ENCODE measurements around the gene GIT1.

The GIT1 gene

DNA sequence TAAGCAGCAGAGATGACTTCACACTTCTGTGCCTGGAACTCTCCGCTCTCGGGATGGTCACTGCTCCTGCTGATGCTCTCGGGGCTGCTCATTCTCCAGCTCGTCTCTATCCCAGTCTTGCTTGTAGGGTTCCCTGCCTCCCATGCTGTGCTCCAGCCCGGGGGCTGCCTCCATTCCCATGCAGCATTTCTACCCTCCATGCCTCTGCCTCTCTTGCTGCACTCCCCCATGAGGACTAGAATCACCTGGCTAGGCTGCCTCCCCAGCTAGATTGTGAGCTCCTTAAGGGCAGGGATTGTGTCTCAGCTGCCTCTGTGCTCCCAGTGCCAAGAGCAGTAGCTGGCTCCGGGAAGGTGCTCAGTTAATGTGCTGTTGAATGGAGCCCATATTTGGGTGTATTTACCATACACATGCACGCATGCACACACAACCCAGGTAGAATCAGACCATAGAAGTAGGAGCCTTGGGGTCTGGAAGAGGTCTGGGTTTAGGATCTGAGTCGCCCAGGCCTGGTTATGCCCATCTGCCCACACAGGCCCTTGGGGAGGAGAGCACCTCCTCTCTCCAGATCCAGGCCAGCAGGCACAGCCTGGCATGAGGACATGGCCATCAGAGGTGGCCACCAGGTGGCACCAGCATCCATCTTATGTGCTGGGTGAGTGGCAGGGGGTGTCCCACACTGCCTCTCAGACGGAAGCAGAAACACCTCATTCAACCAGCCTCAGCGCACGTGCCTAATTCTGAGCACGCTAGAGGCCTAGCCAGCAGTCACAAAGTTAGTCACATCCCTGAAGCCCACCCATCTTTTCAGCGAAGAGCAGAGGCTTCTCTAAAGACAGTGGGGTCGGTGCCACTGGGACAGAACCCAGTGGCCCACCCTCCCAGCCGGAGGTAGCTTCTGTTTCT, 9.3 kb downstream of the GIT1 start:
- in situ Hi-C loops (cut with MboI; ENCODE audit: low sequenced_read_pairs), result no loop called here

DNA sequence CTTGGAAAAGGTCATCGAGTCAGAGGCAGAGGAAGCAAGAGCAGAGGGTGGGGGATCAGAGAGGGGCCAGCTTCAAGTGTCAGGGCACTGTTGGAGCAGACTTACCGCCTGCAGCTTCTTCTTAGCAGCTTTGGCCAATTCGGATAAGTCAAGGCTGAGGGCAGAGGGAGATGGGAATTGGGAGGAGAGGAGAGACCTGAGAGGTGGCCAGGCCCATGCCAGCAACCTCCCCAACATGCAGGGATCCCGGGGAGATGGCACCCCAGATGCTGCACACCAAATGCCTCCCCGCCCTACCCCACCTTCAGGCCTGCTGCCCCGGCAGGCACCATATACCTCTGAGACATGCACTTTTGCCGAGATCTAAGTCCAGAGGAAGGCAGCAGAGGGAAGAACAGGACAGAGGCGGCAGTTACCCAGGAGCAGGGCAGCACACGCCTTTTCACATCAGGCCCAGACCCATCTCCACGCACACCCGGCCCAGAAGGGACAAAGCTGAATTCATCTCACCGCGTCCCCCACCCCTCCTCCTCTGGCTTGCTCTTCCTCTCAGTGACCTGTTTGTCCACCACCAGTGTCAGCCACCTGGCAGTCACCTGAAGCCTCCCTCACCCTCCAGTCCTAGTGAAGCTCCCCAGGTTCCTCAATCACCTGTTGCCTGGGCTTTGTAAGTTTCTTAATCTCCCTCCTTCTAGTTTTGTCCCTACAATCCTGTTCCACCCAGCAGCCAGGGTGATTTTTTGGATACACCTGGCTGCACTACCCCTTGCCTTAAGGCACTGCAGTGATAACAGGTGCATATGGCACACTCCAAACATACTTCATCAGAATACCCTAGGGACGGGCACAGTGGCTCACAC, 10.6 kb downstream of the GIT1 start:
- in situ Hi-C loops (cut with MboI; ENCODE audit: low sequenced_read_pairs), result no loop called here

DNA sequence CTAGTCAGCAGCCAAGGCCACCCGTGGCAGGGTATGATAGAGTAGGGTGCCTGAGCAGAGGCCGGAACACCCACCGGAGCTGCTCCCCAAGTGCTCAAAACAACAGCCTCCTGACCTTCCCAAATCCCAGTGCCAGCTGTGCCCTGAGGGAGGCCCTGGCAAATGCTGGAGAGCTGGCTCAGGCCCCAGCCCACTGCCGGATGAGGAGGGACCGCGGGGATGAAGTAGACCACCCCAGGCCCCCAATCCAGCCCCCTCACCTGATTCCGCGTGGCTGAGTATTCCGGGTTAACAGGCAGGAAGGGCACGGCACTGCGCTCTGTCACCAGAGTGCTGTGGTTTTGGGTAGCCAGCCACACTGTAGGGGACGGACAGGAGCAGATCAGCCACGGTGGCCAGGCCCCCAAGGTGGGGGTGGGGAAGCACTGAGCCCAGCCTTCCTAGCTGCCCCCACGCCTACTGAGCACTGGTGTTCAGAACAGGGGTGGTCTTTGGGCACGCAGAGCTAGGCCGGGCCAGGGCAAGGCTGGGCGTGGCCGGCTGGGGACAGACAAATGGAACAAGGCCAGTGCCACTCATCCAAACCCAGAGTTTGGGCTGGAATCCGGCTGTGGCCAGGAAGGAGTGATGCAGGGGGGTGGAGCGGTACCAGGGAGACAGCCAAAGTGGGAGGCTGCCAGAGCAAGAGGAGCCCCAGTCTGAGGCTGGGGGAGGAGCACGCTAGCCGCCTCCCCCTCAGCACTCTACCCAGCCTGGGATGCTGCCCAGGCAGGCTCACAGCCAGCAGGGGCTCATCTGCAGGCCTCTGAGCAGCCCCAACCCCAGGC, 11.8 kb downstream of the GIT1 start:
- in situ Hi-C loops (cut with MboI; ENCODE audit: low sequenced_read_pairs), result no loop called here

DNA sequence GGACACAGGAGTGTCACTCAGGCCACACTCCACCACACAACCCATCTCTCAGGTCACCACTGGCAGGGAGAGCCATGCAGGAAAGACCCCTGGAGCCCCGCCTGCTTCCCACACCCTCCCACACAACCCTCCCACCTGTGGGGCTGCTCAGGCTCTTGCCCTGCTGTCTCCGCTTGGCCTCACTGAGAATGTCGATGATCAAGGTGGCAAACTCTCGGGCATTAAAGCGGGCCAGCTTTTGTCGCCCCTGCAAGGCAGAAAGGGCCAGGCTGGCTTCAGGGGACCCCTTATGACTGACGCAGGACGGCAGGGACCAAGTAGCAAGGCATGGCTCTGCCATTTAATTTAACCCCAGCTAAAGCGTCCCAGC, 12.5 kb downstream of the GIT1 start:
- in situ Hi-C loops (cut with MboI; ENCODE audit: low sequenced_read_pairs), result no loop called here

DNA sequence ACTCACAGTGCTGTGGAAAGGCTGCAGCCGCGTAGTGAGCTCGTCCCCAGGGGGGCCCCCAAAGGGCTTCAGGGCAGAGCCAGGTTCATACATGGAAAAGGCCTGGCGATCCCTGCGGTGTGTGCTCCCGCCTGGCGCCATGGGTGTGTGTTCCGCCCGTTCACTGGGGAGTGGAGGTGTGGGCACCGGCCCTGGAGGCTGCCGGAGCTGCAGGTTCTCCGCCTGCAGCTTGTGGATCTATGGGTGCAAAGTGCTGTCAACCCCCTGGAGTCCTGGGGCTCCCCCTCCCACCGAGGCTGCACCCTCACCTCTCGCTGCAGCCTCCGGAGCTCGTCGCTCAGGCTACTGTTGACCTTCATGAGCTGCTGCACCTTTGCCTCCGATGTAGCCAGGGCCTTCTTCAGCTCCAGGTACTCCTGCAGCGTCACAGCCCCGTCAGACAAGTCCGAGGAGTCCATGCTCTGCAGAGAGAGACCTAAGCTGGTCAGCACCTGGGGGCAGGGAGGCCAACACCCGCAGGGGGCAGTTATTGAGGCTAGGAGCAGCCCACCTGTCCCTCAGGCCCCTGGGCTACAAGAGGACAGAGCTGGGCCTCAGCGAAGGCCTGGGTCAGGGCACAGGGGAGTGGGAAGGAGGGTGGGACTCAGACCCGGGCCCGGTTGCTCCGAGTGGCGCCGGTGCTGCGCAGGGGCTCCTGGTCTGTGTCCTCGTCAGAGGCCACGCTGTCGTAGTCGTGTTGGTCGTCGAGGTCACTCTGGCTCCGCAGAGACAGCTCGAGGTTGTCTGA, 13.0 kb downstream of the GIT1 start:
- in situ Hi-C loops (cut with MboI; ENCODE audit: low sequenced_read_pairs), result no loop called here

DNA sequence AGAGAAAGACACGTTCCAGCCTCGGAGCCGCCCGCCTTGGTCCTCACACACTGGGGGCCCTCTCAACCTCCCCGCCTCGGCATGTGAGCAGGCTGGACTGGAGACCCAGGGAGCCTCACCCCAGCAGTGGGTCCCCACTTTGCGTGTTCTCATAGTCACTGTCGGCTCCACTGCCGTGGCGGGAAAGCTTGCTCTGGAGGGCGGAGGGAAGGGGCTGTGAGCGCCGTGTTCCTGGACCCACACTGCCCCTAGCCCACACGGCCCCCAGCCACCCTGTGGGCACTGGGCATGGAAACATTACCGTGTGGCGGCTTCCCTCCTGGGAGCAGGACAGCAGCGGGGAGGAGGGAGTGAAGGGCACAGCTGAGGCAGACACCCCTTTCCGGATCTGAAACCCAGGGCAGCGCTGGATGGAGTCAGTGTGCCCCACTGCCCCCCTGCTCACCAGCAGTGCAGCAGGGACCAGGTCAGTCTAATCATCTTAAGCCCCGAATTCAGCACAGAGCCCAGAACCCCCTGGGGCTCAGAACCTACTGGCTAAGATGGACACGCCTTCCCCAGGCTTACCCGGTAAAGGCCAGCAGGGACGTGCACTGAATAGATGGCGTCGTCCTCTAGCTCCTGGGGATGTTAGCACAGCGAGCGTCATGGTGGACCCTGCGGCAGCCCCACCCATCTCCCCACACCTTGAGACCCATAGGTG, 13.8 kb downstream of the GIT1 start:
- in situ Hi-C loops (cut with MboI; ENCODE audit: low sequenced_read_pairs), result no loop called here

DNA sequence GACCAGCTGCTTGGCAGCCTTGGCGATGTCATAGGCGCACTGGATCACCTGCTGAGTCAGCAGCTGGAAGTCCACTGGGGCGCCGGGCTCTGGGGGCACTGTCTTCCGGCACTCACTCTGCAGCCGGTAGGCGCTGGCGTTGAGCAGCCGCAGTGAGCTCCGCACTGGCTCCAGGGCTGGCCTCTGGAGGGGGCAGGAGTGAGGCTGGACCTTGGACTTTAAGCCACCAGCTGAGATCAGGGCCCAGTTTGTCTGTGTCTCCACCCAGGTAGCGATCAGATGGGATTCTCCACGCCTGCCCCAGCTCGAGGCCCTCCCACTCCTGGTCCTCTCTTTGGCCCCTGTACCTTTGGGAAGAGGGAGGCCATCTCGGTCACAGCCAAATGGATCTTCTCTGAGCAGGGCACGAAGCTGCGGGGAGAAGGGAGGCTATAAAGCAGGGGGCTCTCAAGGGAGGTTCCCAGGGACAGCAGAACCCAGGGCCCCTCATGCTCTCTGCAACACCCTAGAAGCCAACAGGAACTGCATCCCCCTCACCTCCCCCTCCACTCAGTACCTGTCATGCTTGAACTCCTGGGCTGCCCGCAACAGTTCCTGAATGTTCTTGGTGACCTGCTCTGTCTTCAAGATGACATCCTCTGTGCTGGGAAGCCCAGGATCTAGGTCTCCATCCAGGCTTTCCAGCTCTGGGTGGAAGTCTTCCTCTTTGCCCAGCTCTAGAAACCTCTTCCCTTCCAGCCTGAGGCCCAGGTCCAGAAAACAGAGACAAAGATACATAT, 14.5 kb downstream of the GIT1 start:
- in situ Hi-C loops (cut with MboI; ENCODE audit: low sequenced_read_pairs), result no loop called here

DNA sequence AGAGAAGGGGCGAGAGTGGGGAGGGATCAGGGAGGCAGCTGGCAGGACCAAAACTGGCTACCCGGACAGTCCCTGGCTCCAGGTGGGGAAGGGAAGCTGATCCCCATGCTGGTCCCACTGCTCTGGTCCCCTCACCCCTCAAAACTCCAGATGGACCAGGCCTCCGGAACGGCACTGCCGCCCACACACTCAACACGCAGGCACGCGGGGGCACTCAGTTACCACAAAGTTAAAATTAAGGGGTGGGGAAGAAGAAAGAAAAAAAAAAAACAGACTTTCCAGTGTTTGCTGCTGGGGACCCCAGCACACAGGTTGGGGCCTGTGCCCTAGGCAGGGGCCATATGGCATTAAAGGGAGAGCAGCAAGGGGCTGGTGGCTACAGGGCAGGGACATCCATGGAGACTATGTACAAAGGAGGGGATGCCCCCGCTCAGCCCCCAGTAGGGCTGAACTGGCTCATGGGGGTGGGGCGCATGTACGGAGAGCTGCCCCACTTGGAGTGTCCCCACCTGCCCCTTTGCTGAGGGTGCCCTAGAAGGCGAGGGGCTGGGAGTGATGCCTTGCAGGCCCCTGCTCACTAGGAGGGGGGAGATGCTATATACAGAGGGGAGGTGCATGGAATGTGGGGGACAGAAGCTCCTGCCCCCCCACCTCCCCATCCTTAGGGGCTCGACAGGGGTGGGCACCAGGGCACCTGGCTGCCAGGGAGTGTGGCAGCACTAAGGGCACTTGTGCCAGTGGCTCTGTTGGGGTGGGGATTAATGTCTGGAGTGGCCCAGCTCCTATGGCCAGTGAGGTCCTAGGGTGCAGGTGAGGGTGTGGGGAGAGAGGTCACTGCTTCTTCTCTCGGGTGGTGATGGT, 15.3 kb downstream of the GIT1 start:
- in situ Hi-C loops (cut with MboI; ENCODE audit: low sequenced_read_pairs), result no loop called here

DNA sequence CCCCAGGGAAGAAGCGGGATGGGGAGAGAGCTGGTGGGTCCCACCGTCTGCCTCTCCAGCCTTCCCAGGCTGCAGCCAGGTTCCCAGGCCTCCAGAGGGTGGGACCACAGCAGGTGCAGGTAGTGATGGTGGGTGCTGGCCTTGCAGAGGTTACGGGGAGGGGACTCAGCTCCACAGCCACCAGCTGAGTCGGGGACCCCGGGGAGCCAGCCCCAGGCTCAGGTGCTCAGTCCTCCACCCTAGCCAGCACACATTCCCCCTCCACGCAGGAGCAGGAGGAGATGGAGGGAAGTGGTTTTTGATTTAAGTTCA, 15.9 kb downstream of the GIT1 start:
- in situ Hi-C loops (cut with MboI; ENCODE audit: low sequenced_read_pairs), result no loop called here

DNA sequence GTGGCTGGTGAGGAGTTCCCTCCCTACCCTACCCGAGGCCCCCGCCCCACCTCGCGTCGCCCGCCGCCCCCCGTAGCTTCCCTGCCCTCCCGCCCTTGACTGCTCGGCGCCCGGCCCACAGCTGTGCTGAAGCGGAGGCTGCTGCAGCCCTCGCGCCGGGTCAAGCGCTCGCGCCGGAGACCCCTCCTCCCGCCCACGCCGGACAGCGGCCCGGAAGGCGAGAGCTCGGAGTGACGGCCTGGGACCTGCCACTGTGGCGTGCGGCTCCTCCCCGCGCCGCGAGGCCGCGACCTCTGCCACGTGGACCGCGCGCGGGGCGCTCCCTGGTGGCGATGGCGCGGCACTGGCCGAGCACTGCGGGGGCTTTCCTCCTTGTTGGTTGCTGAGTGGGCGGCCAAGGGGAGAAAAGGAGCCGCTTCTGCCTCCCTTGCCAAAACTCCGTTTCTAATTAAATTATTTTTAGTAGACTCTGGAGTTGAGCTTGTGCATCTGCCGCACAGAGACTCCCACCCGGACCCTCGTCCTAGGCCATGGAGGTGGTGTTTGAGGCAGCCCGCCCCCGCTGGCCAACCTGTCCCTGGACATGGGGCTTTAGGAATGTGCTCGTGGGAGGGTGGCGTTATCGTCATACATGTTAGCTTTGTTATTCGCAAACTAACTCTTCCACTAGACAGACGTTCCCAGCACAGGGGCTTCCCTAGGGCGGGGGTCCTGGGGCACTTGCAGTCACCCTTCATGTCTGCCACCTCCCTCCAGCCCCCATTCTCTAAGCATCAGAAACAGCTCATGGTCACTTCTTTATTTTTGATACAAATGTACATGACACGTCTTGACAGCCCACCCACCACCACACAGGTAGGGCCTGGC, 16.5 kb downstream of the GIT1 start:
- in situ Hi-C loops (cut with MboI; ENCODE audit: low sequenced_read_pairs), result no loop called here

DNA sequence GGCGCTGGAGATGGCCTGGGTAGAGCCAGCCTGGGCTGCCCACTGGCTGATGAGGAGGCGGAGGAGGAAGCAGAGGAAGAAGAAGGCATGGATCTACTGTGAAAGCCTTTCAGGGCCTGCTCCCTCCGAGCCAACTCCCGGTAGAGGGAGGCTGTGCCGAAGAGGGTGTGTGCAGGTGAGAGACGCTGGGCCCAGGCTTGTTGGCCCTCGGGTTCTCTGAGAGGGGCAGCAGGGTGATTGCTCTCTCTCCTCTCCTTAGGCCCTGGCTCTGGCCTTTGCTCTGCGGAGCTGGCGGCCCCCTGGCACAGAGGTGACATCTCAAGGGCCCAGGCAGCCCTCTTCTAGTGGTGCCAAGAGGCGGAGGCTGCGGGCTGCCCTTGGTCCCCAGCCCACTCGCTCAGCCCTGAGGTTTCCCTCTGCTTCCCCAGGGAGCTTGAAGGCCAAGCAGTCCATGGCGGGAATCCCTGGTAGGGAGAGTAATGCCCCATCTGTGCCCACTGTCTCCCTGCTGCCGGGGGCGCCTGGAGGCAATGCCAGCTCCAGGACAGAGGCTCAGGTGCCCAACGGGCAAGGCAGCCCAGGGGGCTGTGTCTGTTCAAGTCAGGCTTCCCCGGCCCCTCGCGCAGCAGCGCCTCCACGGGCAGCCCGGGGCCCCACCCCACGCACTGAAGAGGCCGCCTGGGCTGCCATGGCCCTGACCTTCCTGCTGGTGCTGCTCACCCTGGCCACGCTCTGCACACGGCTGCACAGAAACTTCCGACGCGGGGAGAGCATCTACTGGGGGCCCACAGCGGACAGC, 17.4 kb downstream of the GIT1 start:
- in situ Hi-C loops (cut with MboI; ENCODE audit: low sequenced_read_pairs), result no loop called here

DNA sequence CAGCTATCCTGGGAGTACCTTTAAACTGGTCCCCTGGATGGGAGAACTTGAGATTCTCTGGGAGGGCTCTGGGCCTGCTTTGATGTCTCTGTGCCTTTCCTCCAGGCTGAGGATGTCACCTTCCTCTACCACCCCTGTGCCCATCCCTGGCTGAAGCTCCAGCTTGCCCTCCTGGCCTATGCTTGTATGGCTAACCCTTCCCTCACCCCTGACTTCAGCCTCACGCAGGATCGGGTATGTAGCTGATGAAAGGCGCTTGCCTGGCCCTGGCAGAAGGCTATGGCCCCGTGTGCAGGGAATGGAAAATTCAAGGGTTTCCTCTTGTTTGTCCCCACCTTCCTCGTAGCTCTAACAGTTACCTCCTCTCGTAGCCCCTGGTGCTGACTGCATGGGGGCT, 18.0 kb downstream of the GIT1 start:
- in situ Hi-C loops (cut with MboI; ENCODE audit: low sequenced_read_pairs), result no loop called here

DNA sequence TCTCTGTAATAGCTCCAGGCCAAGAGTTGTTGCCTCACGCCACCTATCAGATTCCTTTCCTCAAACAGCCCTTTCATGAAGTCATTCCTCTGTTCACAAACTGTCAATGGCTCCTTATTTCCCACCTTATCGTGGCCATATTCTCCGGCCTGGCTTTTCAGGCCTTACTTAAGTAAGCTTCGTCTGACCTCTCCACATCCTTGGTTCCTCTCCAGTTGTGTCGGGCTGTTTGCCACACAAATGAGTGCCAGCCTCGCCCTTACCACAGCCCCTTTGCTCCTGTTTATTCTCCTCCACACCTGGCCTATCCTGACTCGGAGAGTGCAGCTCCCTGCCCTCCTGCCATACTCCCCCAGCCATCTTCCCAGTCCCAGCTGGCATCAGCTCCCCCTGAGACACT, 18.9 kb downstream of the GIT1 start:
- in situ Hi-C loops (cut with MboI; ENCODE audit: low sequenced_read_pairs), result no loop called here

DNA sequence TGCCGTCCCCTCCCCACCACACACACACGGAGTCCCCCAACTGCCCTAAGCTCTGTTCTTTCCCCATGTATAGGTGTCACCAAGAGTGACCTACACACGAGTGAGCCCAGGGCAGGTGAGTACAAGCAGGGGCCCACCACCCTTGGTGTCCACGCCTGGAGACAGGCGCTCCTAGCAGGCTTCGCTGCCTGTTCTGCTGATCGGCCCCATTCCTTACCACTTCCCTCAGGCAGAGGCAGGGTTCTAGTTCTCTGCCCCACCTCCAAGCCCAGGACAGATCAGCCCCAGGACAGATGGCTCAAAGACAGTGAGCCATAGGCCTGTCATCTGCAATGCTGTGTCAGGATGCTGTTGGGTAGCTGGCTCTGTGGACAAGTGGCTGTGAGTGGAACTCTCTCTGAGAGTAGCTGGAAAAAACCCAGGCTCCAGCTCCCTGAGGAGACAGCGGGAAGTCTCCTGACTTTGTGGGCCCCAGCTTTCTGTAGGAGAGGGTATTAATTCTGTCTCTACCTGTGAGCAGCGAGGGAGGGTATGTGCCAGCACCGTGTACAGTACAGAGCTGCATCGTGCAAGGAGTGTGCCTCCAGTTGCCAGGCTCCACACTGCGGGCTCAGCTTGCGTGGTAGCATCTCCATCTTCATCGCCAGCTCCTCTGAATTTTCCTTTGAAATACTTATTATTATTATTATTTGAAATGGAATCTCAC, 20.1 kb downstream of the GIT1 start:
- in situ Hi-C loops (cut with MboI; ENCODE audit: low sequenced_read_pairs), result no loop called here

DNA sequence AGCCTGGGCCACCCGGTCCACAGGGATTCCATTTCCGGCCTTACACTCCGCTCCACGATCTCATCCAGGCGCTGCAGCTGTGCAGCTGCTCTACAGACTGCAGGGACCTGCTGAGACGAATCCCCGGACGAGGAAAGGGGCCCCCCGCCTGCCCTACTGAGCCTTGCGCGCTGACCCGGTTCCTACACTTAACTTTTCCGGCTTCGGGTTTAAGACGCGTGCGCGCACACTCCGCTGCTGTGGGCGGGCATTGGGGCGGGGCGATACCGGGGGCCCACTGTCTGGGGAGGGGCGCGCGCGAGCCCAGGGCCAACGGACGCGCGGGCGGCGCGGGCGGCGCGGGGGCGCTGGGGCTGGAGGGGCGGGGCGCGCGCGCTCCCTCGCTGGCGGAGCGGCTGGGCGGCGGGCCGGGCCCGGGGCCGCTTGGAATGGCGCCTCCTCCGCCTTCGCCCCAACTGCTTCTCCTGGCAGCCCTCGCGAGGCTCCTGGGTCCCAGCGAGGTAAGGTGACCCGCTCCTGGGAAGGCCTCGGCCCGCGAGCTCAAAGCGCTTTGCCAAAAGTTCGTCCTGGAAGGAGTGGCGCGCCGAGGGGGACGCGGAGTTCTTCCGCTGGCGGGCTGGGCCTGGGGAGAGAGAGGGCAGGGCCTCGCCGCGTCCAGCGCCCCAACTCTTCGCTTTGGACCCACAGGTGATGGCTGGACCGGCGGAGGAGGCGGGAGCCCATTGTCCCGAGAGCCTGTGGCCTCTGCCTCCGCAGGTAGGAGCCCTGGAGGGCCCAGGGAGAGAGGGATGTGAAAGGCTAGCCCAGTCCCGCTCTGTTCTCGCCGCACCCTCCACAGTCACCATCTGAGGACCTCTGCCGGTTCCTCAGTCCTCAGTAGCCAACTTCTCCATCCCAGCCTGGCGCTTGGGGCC, 20.9 kb downstream of the GIT1 start, which contains the start of gene TP53I13:
TSS of gene TP53I13 (plus strand) at position 371 of the 914 bp plus-strand sequence. CDS start at position 429, 58 bp downstream.
- in situ Hi-C loops (cut with MboI; ENCODE audit: low sequenced_read_pairs), result no loop called here

All from hTERT RPE-1 (cell line).